Adipocyte (in vitro differentiated cells): ENCODE measurements around the gene ZNF296.

Experiments used
- DNase-seq: peaks from one replicate; pipeline ENCODE4 v3.0.0-alpha.2; 2015; ENCODE audit warnings: low read depth
- H3K27me3 ChIP-seq: replicated peaks from 2 replicates; pipeline ENCODE4 v1.7.0; 2013; ENCODE audit warnings: mild to moderate bottlenecking, low read length, moderate library complexity; ENCODE audit not compliant: control insufficient read depth, insufficient read depth
- H3K36me3 ChIP-seq: 2 replicates; pipeline ENCODE4 v1.7.0; 2013; ENCODE audit warnings: low read length, mild to moderate bottlenecking, moderate library complexity; ENCODE audit not compliant: control insufficient read depth, insufficient read depth, severe bottlenecking
- H3K4me1 ChIP-seq: 2 replicates; pipeline ENCODE4 v1.7.0; 2013; ENCODE audit warnings: mild to moderate bottlenecking, low read length, moderate library complexity; ENCODE audit not compliant: control insufficient read depth, insufficient read depth
- H3K4me3 ChIP-seq: 2 replicates; pipeline ENCODE4 v1.7.0; 2013; ENCODE audit warnings: mild to moderate bottlenecking, low read length, moderate library complexity
- H3K9ac ChIP-seq: 2 replicates; pipeline ENCODE4 v1.7.0; 2013; ENCODE audit warnings: mild to moderate bottlenecking, low read length, moderate library complexity
- H3K9me3 ChIP-seq: 2 replicates; pipeline ENCODE4 v1.7.0; 2013; ENCODE audit warnings: mild to moderate bottlenecking, low read length, moderate library complexity; ENCODE audit not compliant: control insufficient read depth

ZNF296 gene

GRCh38 chr19:45069056-45069455 is 7.2 kb downstream of the ZNF296 start:
- Histone ChIP-seq H3K9ac (no peak overlapping the region), H3K27me3 (no peaks in the 10 kb centered on the region), H3K36me3 (peaks cover 59% of the 10 kb centered on the region), H3K9me3 (no peaks in the 10 kb centered on the region), H3K4me3 (no peak overlapping the region), H3K4me1 (no peaks in the 10 kb centered on the region)
- peak; percentile 15 for DNase-seq

GRCh38 chr19:45068041-45068440 is 8.2 kb downstream of the ZNF296 start:
- no peak overlapping the region for H3K4me3 ChIP-seq
- no peaks in the 10 kb centered on the region for H3K4me1 ChIP-seq
- H3K9me3 ChIP-seq: no peaks in the 10 kb centered on the region
- H3K27me3 ChIP-seq: no peaks in the 10 kb centered on the region
- H3K36me3 ChIP-seq: peaks cover 67% of the 10 kb centered on the region
- no peak for DNase-seq
- no peak overlapping the region for H3K9ac ChIP-seq

- Histone ChIP-seq H3K9ac (no peak overlapping the region), H3K4me3 (no peak overlapping the region), H3K4me1 (no peaks in the 10 kb centered on the region), H3K27me3 (no peaks in the 10 kb centered on the region), H3K9me3 (no peaks in the 10 kb centered on the region), H3K36me3 (peaks cover 76% of the 10 kb centered on the region)
- DNase-seq: no peak
Observed at GRCh38 chr19:45066921-45067661, 9.2 kb downstream of the ZNF296 start.

GRCh38 chr19:45063851-45064801 is 12.2 kb downstream of the ZNF296 start:
- Histone ChIP-seq H3K9ac (no peak overlapping the region), H3K4me1 (no peaks in the 10 kb centered on the region), H3K36me3 (peaks cover 85% of the 10 kb centered on the region), H3K4me3 (no peak overlapping the region), H3K27me3 (no peaks in the 10 kb centered on the region), H3K9me3 (no peaks in the 10 kb centered on the region)
- DNase-seq: no peak

GRCh38 chr19:45061965-45062364 is 14.3 kb downstream of the ZNF296 start:
- Histone ChIP-seq H3K9ac (no peak overlapping the region), H3K36me3 (peaks cover 92% of the 10 kb centered on the region), H3K4me1 (no peaks in the 10 kb centered on the region), H3K27me3 (no peaks in the 10 kb centered on the region), H3K9me3 (no peaks in the 10 kb centered on the region), H3K4me3 (no peak overlapping the region)
- no peak for DNase-seq

- Histone ChIP-seq H3K4me3 (no peak overlapping the region), H3K27me3 (no peaks in the 10 kb centered on the region), H3K9ac (no peak overlapping the region), H3K36me3 (peaks cover 96% of the 10 kb centered on the region), H3K4me1 (no peaks in the 10 kb centered on the region), H3K9me3 (no peaks in the 10 kb centered on the region)
- peak; percentile 79 for DNase-seq
Observed at GRCh38 chr19:45059258-45059965, 16.9 kb downstream of the ZNF296 start.

GRCh38 chr19:45058622-45059159 is 17.6 kb downstream of the ZNF296 start:
- DNase-seq: no peak
- H3K36me3 ChIP-seq: peaks cover 96% of the 10 kb centered on the region
- no peaks in the 10 kb centered on the region for H3K9me3 ChIP-seq
- no peaks in the 10 kb centered on the region for H3K4me1 ChIP-seq
- no peak overlapping the region for H3K9ac ChIP-seq
- no peak overlapping the region for H3K4me3 ChIP-seq
- H3K27me3 ChIP-seq: no peaks in the 10 kb centered on the region

GRCh38 chr19:45057444-45057843 is 18.8 kb downstream of the ZNF296 start:
- Histone ChIP-seq H3K9me3 (no peaks in the 10 kb centered on the region), H3K36me3 (peaks cover 96% of the 10 kb centered on the region), H3K4me1 (peaks cover 1% of the 10 kb centered on the region), H3K27me3 (no peaks in the 10 kb centered on the region), H3K9ac (no peak overlapping the region), H3K4me3 (no peak overlapping the region)
- DNase-seq: no peak

- Histone ChIP-seq H3K4me3 (no peak overlapping the region), H3K9ac (no peak overlapping the region), H3K27me3 (no peaks in the 10 kb centered on the region), H3K36me3 (peaks cover 94% of the 10 kb centered on the region), H3K9me3 (no peaks in the 10 kb centered on the region), H3K4me1 (peaks cover 7% of the 10 kb centered on the region)
- no peak for DNase-seq
Observed at GRCh38 chr19:45056831-45057230, 19.4 kb downstream of the ZNF296 start.

- H3K27me3 ChIP-seq: no peaks in the 10 kb centered on the region
- DNase-seq: no peak
- no peaks in the 10 kb centered on the region for H3K9me3 ChIP-seq
- peaks cover 15% of the 10 kb centered on the region for H3K4me1 ChIP-seq
- H3K36me3 ChIP-seq: peaks cover 50% of the 10 kb centered on the region
- H3K9ac ChIP-seq: no peak overlapping the region
- no peak overlapping the region for H3K4me3 ChIP-seq
Observed at GRCh38 chr19:45051929-45052579, 24.2 kb downstream of the ZNF296 start.
